Superior temporal gyrus (tissue), 1 donor: ENCODE data around the gene DNASE1L3.

ENCODE experiments used
- DNase-seq: peaks from one replicate; pipeline ENCODE4 v3.0.0-alpha.2; 2016; ENCODE audit errors: extremely low spot score

DNASE1L3 gene

GRCh38 chr3:58179235-58180098 lies 31.3 kb downstream of the DNASE1L3 start:
- DNase-seq = no peak

GRCh38 chr3:58178528-58179234 lies 32.1 kb downstream of the DNASE1L3 start:
- DNase-seq = no peak

- peak; percentile 87 for DNase-seq
Measured at GRCh38 chr3:58177747-58178527, 32.8 kb downstream of the DNASE1L3 start.

- DNase-seq = no peak
Measured at GRCh38 chr3:58176827-58177489, 33.8 kb downstream of the DNASE1L3 start.

- DNase-seq = no peak
Measured at GRCh38 chr3:58176185-58176530, 34.6 kb downstream of the DNASE1L3 start.

GRCh38 chr3:58175437-58176184 lies 35.2 kb downstream of the DNASE1L3 start:
- no peak for DNase-seq

GRCh38 chr3:58175187-58175436 lies 35.7 kb downstream of the DNASE1L3 start:
- DNase-seq = no peak

GRCh38 chr3:58173669-58174398 lies 36.9 kb downstream of the DNASE1L3 start:
- DNase-seq = no peak

- DNase-seq = no peak
Measured at GRCh38 chr3:58173029-58173668, 37.6 kb downstream of the DNASE1L3 start.

GRCh38 chr3:58171126-58171525 lies 39.6 kb downstream of the DNASE1L3 start:
- DNase-seq = no peak

- no peak for DNase-seq
Measured at GRCh38 chr3:58170376-58170775, 40.4 kb downstream of the DNASE1L3 start.

GRCh38 chr3:58169371-58169770 lies 41.4 kb downstream of the DNASE1L3 start:
- DNase-seq = no peak

GRCh38 chr3:58168498-58168897 lies 42.3 kb downstream of the DNASE1L3 start:
- DNase-seq = no peak

- DNase-seq = peak; percentile 77
Measured at GRCh38 chr3:58167431-58168351, 43.1 kb downstream of the DNASE1L3 start.

- DNase-seq = no peak
Measured at GRCh38 chr3:58164906-58165821, 45.6 kb downstream of the DNASE1L3 start.

- no peak for DNase-seq
Measured at GRCh38 chr3:58164199-58164879, 46.4 kb downstream of the DNASE1L3 start.

GRCh38 chr3:58163234-58163633 lies 47.5 kb downstream of the DNASE1L3 start:
- no peak for DNase-seq
